ENCODE results near the gene AHCYL2.

Gene AHCYL2

GRCh38 chr7:129454249-129454551 lies 229.4 kb downstream of the AHCYL2 start:
- Histone ChIP-seq H3K9me3 (ENCODE audit: control insufficient read depth, insufficient read depth, low read length) (no peaks in the 10 kb centered on the region), H3K36me3 (ENCODE audit: control insufficient read depth, low read length) (peaks cover 27% of the 10 kb centered on the region), H3K79me2 (ENCODE audit: control insufficient read depth, low read length) (no peaks in the 10 kb centered on the region), H4K20me1 (ENCODE audit: control insufficient read depth, insufficient read depth, low read depth, low read length) (no peaks in the 10 kb centered on the region), H3K4me1 (ENCODE audit: control insufficient read depth, low read length) (no peaks in the 10 kb centered on the region), H3K9me2 (replicated peaks; ENCODE audit: control insufficient read depth, low read length) (no peaks in the 10 kb centered on the region), H3K27me3 (ENCODE audit: control insufficient read depth, low read length) (no peaks in the 10 kb centered on the region), H3K4me3 (ENCODE audit: low read length) (no peak overlapping the region), H3K27ac (ENCODE audit: low read depth, low read length) (no peak overlapping the region), H3F3A (ENCODE audit: control insufficient read depth, insufficient read depth) (no peaks in the 10 kb centered on the region), H3K4me2 (ENCODE audit: low read length) (no peak overlapping the region)
- TF ChIP-seq CTCF (IDR thresholded peaks at IDR 0.05; ENCODE audit: low read depth, low read length, poor library complexity, severe bottlenecking) (no peak), EZH2phosphoT487 (IDR thresholded peaks at IDR 0.05; ENCODE audit: borderline replicate concordance, low read length) (no peak)

- no peak overlapping the region for H3K27ac ChIP-seq (ENCODE audit: low read depth, low read length)
- peaks cover 43% of the 10 kb centered on the region for H3K36me3 ChIP-seq (ENCODE audit: control insufficient read depth, low read length)
- H3K4me2 ChIP-seq (ENCODE audit: low read length) = no peak overlapping the region
- no peaks in the 10 kb centered on the region for H4K20me1 ChIP-seq (ENCODE audit: control insufficient read depth, insufficient read depth, low read depth, low read length)
- H3K4me3 ChIP-seq (ENCODE audit: low read length) = no peak overlapping the region
- no peaks in the 10 kb centered on the region for H3K27me3 ChIP-seq (ENCODE audit: control insufficient read depth, low read length)
- no peaks in the 10 kb centered on the region for H3K9me2 ChIP-seq (replicated peaks; ENCODE audit: control insufficient read depth, low read length)
- TF ChIP-seq EZH2phosphoT487 (IDR thresholded peaks at IDR 0.05; ENCODE audit: borderline replicate concordance, low read length) (no peak), CTCF (IDR thresholded peaks at IDR 0.05; ENCODE audit: low read depth, low read length, poor library complexity, severe bottlenecking) (no peak)
- no peaks in the 10 kb centered on the region for H3K9me3 ChIP-seq (ENCODE audit: control insufficient read depth, insufficient read depth, low read length)
- H3F3A ChIP-seq (ENCODE audit: control insufficient read depth, insufficient read depth) = no peaks in the 10 kb centered on the region
- H3K4me1 ChIP-seq (ENCODE audit: control insufficient read depth, low read length) = no peaks in the 10 kb centered on the region
- no peaks in the 10 kb centered on the region for H3K79me2 ChIP-seq (ENCODE audit: control insufficient read depth, low read length)
These were observed 231.6 kb downstream of the AHCYL2 start for GRCh38 chr7:129456421-129456820.

GRCh38 chr7:129457101-129457500 lies 232.3 kb downstream of the AHCYL2 start:
- Histone ChIP-seq H3K9me3 (ENCODE audit: control insufficient read depth, insufficient read depth, low read length) (no peaks in the 10 kb centered on the region), H3K36me3 (ENCODE audit: control insufficient read depth, low read length) (peaks cover 44% of the 10 kb centered on the region), H3K4me2 (ENCODE audit: low read length) (no peak overlapping the region), H3K79me2 (ENCODE audit: control insufficient read depth, low read length) (no peaks in the 10 kb centered on the region), H3F3A (ENCODE audit: control insufficient read depth, insufficient read depth) (no peaks in the 10 kb centered on the region), H3K27ac (ENCODE audit: low read depth, low read length) (no peak overlapping the region), H3K9me2 (replicated peaks; ENCODE audit: control insufficient read depth, low read length) (no peaks in the 10 kb centered on the region), H3K4me1 (ENCODE audit: control insufficient read depth, low read length) (no peaks in the 10 kb centered on the region), H3K4me3 (ENCODE audit: low read length) (no peak overlapping the region), H4K20me1 (ENCODE audit: control insufficient read depth, insufficient read depth, low read depth, low read length) (no peaks in the 10 kb centered on the region), H3K27me3 (ENCODE audit: control insufficient read depth, low read length) (no peaks in the 10 kb centered on the region)
- TF ChIP-seq EZH2phosphoT487 (IDR thresholded peaks at IDR 0.05; ENCODE audit: borderline replicate concordance, low read length) (no peak), CTCF (IDR thresholded peaks at IDR 0.05; ENCODE audit: low read depth, low read length, poor library complexity, severe bottlenecking) (no peak)

- Histone ChIP-seq H3K36me3 (ENCODE audit: control insufficient read depth, low read length) (peaks cover 50% of the 10 kb centered on the region), H4K20me1 (ENCODE audit: control insufficient read depth, insufficient read depth, low read depth, low read length) (no peaks in the 10 kb centered on the region), H3K4me1 (ENCODE audit: control insufficient read depth, low read length) (no peaks in the 10 kb centered on the region), H3K79me2 (ENCODE audit: control insufficient read depth, low read length) (no peaks in the 10 kb centered on the region), H3K27me3 (ENCODE audit: control insufficient read depth, low read length) (no peaks in the 10 kb centered on the region), H3K9me3 (ENCODE audit: control insufficient read depth, insufficient read depth, low read length) (no peaks in the 10 kb centered on the region), H3K9me2 (replicated peaks; ENCODE audit: control insufficient read depth, low read length) (no peaks in the 10 kb centered on the region), H3F3A (ENCODE audit: control insufficient read depth, insufficient read depth) (no peaks in the 10 kb centered on the region), H3K27ac (ENCODE audit: low read depth, low read length) (no peak overlapping the region), H3K4me3 (ENCODE audit: low read length) (no peak overlapping the region), H3K4me2 (ENCODE audit: low read length) (no peak overlapping the region)
- TF ChIP-seq EZH2phosphoT487 (IDR thresholded peaks at IDR 0.05; ENCODE audit: borderline replicate concordance, low read length) = no peak
- TF ChIP-seq CTCF (IDR thresholded peaks at IDR 0.05; ENCODE audit: low read depth, low read length, poor library complexity, severe bottlenecking) = no peak
These were observed 233.3 kb downstream of the AHCYL2 start for GRCh38 chr7:129458171-129458570.
